H9 (cell line): ENCODE results near the gene ENDOU. TPM values are rescaled to one million over a fixed set of nuclear protein-coding genes. Genes with fewer than 3 reads are reported as not detected.

Source experiments
- DNase-seq: peaks from one replicate; pipeline ENCODE4 v3.0.0-alpha.2; 2017
- H2AFZ ChIP-seq: one replicate; pipeline ENCODE4 v1.6.1; 2013; ENCODE audit warnings: mild to moderate bottlenecking, low read length, control low read depth, moderate library complexity
- H2AK5ac ChIP-seq: 2 replicates; pipeline ENCODE4 v1.6.1; 2013; ENCODE audit warnings: low read length, control low read depth, mixed read lengths; ENCODE audit not compliant: insufficient read length
- H2BK120ac ChIP-seq: one replicate; pipeline ENCODE4 v1.6.1; 2013; ENCODE audit warnings: low read depth, mild to moderate bottlenecking, low read length, control low read depth, inconsistent platforms; ENCODE audit not compliant: poor library complexity, severe bottlenecking
- H2BK12ac ChIP-seq: 2 replicates; pipeline ENCODE4 v1.6.1; 2013; ENCODE audit warnings: low read length, control low read depth, mixed read lengths, low read depth; ENCODE audit not compliant: insufficient read length
- H2BK15ac ChIP-seq: 2 replicates; pipeline ENCODE4 v1.6.1; 2013; ENCODE audit warnings: low read depth, low read length, control low read depth
- H2BK20ac ChIP-seq: one replicate; pipeline ENCODE4 v1.6.1; 2013; ENCODE audit warnings: low read depth, mild to moderate bottlenecking, low read length, control low read depth, inconsistent platforms; ENCODE audit not compliant: poor library complexity, severe bottlenecking
- H2BK5ac ChIP-seq: 2 replicates; pipeline ENCODE4 v1.6.1; 2013; ENCODE audit warnings: low read length, control low read depth, mixed read lengths; ENCODE audit not compliant: insufficient read length
- H3K14ac ChIP-seq: 2 replicates; pipeline ENCODE4 v1.6.1; 2013; ENCODE audit warnings: low read length, control low read depth; ENCODE audit not compliant: insufficient read depth
- H3K18ac ChIP-seq: 2 replicates; pipeline ENCODE4 v1.6.1; 2013; ENCODE audit warnings: low read depth, mild to moderate bottlenecking, mixed read lengths, low read length, control low read depth; ENCODE audit not compliant: insufficient read length
- H3K23ac ChIP-seq: 2 replicates; pipeline ENCODE4 v1.6.1; 2013; ENCODE audit warnings: low read length, control low read depth, mixed read lengths, low read depth; ENCODE audit not compliant: insufficient read length
- H3K23me2 ChIP-seq: 2 replicates; pipeline ENCODE4 v1.6.1; 2013; ENCODE audit warnings: low read depth, mild to moderate bottlenecking, mixed read lengths, low read length, control low read depth; ENCODE audit not compliant: insufficient read length, poor library complexity, severe bottlenecking
- H3K27ac ChIP-seq: 2 replicates; pipeline ENCODE4 v1.5.1; 2013; ENCODE audit warnings: low read length, control low read depth, mixed read lengths, low read depth; ENCODE audit not compliant: insufficient read length
- H3K27me3 ChIP-seq: 2 replicates; pipeline ENCODE4 v1.6.1; 2013; ENCODE audit warnings: low read length, control low read depth, inconsistent platforms; ENCODE audit not compliant: insufficient read depth
- H3K4ac ChIP-seq: 2 replicates; pipeline ENCODE4 v1.6.1; 2013; ENCODE audit warnings: low read depth, mild to moderate bottlenecking, control low read depth, inconsistent platforms, low read length, moderate library complexity
- H3K4me1 ChIP-seq: 2 replicates; pipeline ENCODE4 v1.6.1; 2013; ENCODE audit warnings: low read length, control low read depth, inconsistent platforms; ENCODE audit not compliant: insufficient read depth
- H3K4me2 ChIP-seq: 2 replicates; pipeline ENCODE4 v1.6.1; 2013; ENCODE audit warnings: low read length, control low read depth, mixed read lengths; ENCODE audit not compliant: insufficient read length, insufficient read depth
- H3K56ac ChIP-seq: 2 replicates; pipeline ENCODE4 v1.6.1; 2013; ENCODE audit warnings: low read depth, mild to moderate bottlenecking, mixed read lengths, low read length, control low read depth; ENCODE audit not compliant: insufficient read length
- H3K79me1 ChIP-seq: 2 replicates; pipeline ENCODE4 v1.6.1; 2013; ENCODE audit warnings: low read depth, mild to moderate bottlenecking, moderate library complexity, low read length, control low read depth, inconsistent platforms; ENCODE audit not compliant: insufficient read depth, poor library complexity, severe bottlenecking
- H3K79me2 ChIP-seq: 2 replicates; pipeline ENCODE4 v1.6.1; 2013; ENCODE audit warnings: low read length, control low read depth, inconsistent platforms; ENCODE audit not compliant: insufficient read depth
- H3K9ac ChIP-seq: 2 replicates; pipeline ENCODE4 v1.6.1; 2013; ENCODE audit warnings: low read length, control low read depth, mixed read lengths; ENCODE audit not compliant: insufficient read length; ENCODE audit errors: extremely low read depth
- H3K9me3 ChIP-seq: one replicate; pipeline ENCODE4 v1.6.1; 2013; ENCODE audit warnings: low read depth, low read length, inconsistent platforms; ENCODE audit not compliant: control insufficient read depth
- H3T11ph ChIP-seq: one replicate; pipeline ENCODE4 v1.6.1; 2013; ENCODE audit warnings: mild to moderate bottlenecking, low read length, control low read depth, inconsistent platforms
- H4K20me1 ChIP-seq: one replicate; pipeline ENCODE4 v1.6.1; 2013; ENCODE audit not compliant: control insufficient read depth, insufficient read length, insufficient read depth
- H4K5ac ChIP-seq: 2 replicates; pipeline ENCODE4 v1.6.1; 2013; ENCODE audit warnings: low read depth, mild to moderate bottlenecking, mixed read lengths, low read length, control low read depth; ENCODE audit not compliant: insufficient read length
- H4K8ac ChIP-seq: replicated peaks from 2 replicates; pipeline ENCODE4 v1.6.1; 2013; ENCODE audit warnings: low read length, control low read depth, mixed read lengths, low read depth; ENCODE audit not compliant: insufficient read length
- H4K91ac ChIP-seq: 2 replicates; pipeline ENCODE4 v1.6.1; 2013; ENCODE audit warnings: low read depth, mild to moderate bottlenecking, moderate library complexity, mixed read lengths, low read length, control low read depth; ENCODE audit not compliant: insufficient read length
- H3K27ac Mint-ChIP-seq, 3 experiments: 2 replicates in 2 of 3; 3 replicates in 1 of 3; pipeline ENCODE4 v1.8.0; 2020 to 2021; ENCODE audit warnings: mixed read lengths in 3 of 3, mild to moderate bottlenecking in 1 of 3, moderate library complexity in 1 of 3
- H3K27me3 Mint-ChIP-seq: 2 replicates; pipeline ENCODE4 v1.8.0; 2021; ENCODE audit warnings: low read depth, mild to moderate bottlenecking, moderate library complexity, mixed read lengths
- H3K36me3 Mint-ChIP-seq, 3 experiments: 2 replicates in 2 of 3; 3 replicates in 1 of 3; pipeline ENCODE4 v1.8.0; 2020 to 2021; ENCODE audit warnings: low read depth in 3 of 3, mixed read lengths in 3 of 3; ENCODE audit not compliant: insufficient read depth in 1 of 3
- H3K4me1 Mint-ChIP-seq, 2 experiments: 2 replicates each; pipeline ENCODE4 v1.8.0; 2020; ENCODE audit warnings: mixed read lengths in 2 of 2
- H3K4me3 Mint-ChIP-seq, 2 experiments: 2 replicates in 1 of 2; 3 replicates in 1 of 2; pipeline ENCODE4 v1.8.0; 2020 to 2021; ENCODE audit warnings: mild to moderate bottlenecking in 2 of 2, mixed read lengths in 2 of 2, moderate library complexity in 1 of 2
- H3K9me3 Mint-ChIP-seq, 2 experiments: 2 replicates in 1 of 2; 3 replicates in 1 of 2; pipeline ENCODE4 v1.8.0; 2020; ENCODE audit warnings: mild to moderate bottlenecking in 2 of 2, mixed read lengths in 2 of 2, moderate library complexity in 1 of 2
- WGBS: extraction: QIAGEN DNeasy Blood & Tissue Kit; methylation state at CpG from one replicate; pipeline ENCODE4 v1.1.7; 2013; ENCODE audit warnings: missing lambda C conversion rate, low lambda C conversion rate, mixed read lengths; ENCODE audit not compliant: insufficient read length; ENCODE audit errors: extremely low coverage; 5-methylcytosine and 5-hydroxymethylcytosine counted together
- total RNA-seq: library from RNA; stranded (reverse); gene quantifications from 2 replicates; pipeline ENCODE4 v1.2.1, GENCODE V29; 2021
- TF ChIP-seq, protein P1 (sequence below): fragments of 200-600 bp; sonication (generic); conservative IDR thresholded peaks from 3 replicates; pipeline ENCODE4 v1.8.0; 2021; ENCODE audit warnings: antibody characterized with exemption, mild to moderate bottlenecking

Gene ENDOU
- total RNA-seq, 1 experiment from 2014 or later, result not detected

DNA sequence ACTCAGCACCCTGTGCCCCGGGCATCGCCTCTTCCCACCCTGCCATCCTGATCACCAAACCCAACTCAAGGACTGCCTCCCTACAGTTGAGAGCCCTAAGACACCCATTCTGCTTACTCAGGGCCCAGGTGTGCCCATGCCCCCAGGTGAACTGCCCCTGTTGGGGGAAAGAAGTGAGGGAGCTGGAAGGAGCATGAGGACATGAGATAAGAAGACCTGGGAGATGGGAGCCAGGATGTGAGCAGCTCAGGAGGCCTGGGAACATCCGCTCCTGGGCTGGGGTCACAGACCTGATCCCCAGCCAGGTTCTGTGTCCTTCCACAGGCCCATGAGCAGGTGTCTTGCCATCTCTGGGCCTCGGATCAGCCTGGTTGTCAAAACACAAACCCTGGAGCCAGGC, 26.8 kb upstream of the ENDOU start:
- H3K4me1 Mint-ChIP-seq, result peaks cover 17 to 18% of the 10 kb centered on the region in 2 experiments
- H3K23ac ChIP-seq, result no peak overlapping the region
- H3K4me3 Mint-ChIP-seq, result no peak overlapping the region
- no CpG with 5 or more reads among the region's 4 CpGs for WGBS
- no peak overlapping the region for H2BK120ac ChIP-seq
- H3K56ac ChIP-seq, result no peak overlapping the region
- H4K5ac ChIP-seq, result no peak overlapping the region
- H3T11ph ChIP-seq, result no peak overlapping the region
- H2BK12ac ChIP-seq, result no peak overlapping the region
- H3K4me2 ChIP-seq, result no peak overlapping the region
- peaks cover 0 to 9% (median 4%) of the 10 kb centered on the region in 3 experiments; a peak in 5 of 7 replicates for H3K36me3 Mint-ChIP-seq
- H3K27me3 ChIP-seq, result no peaks in the 10 kb centered on the region
- no peaks in the 10 kb centered on the region for H3K79me1 ChIP-seq
- H3K27me3 Mint-ChIP-seq, result no peaks in the 10 kb centered on the region
- H3K79me2 ChIP-seq, result no peaks in the 10 kb centered on the region
- no peaks in the 10 kb centered on the region for H3K23me2 ChIP-seq
- no peak overlapping the region for H2BK5ac ChIP-seq
- TF ChIP-seq, protein P1, sequence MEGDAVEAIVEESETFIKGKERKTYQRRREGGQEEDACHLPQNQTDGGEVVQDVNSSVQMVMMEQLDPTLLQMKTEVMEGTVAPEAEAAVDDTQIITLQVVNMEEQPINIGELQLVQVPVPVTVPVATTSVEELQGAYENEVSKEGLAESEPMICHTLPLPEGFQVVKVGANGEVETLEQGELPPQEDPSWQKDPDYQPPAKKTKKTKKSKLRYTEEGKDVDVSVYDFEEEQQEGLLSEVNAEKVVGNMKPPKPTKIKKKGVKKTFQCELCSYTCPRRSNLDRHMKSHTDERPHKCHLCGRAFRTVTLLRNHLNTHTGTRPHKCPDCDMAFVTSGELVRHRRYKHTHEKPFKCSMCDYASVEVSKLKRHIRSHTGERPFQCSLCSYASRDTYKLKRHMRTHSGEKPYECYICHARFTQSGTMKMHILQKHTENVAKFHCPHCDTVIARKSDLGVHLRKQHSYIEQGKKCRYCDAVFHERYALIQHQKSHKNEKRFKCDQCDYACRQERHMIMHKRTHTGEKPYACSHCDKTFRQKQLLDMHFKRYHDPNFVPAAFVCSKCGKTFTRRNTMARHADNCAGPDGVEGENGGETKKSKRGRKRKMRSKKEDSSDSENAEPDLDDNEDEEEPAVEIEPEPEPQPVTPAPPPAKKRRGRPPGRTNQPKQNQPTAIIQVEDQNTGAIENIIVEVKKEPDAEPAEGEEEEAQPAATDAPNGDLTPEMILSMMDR, result no peak
- H3K27ac Mint-ChIP-seq, result peak overlapping the region in 1 of 3 experiments; percentile 64; a peak in 2 of 7 replicates
- H2BK15ac ChIP-seq, result no peak overlapping the region
- no peak overlapping the region for H3K9ac ChIP-seq
- H4K91ac ChIP-seq, result no peak overlapping the region
- H3K27ac ChIP-seq, result no peak overlapping the region
- no peak overlapping the region for H2AFZ ChIP-seq
- H3K9me3 ChIP-seq, result no peaks in the 10 kb centered on the region
- H3K9me3 Mint-ChIP-seq, result no peaks in the 10 kb centered on the region
- no peak overlapping the region for H2BK20ac ChIP-seq
- H2AK5ac ChIP-seq, result no peak overlapping the region
- no peak overlapping the region for H3K4ac ChIP-seq
- H3K18ac ChIP-seq, result no peak overlapping the region
- H3K14ac ChIP-seq, result no peak overlapping the region
- H4K20me1 ChIP-seq, result no peaks in the 10 kb centered on the region
- no peak for DNase-seq
- H3K4me1 ChIP-seq, result peaks cover 17% of the 10 kb centered on the region
- H4K8ac ChIP-seq, result no peak overlapping the region
